Cardiac muscle cell (in vitro differentiated cells and primary cell): ENCODE results near the gene NECTIN1. TPM values are rescaled to one million over a fixed set of nuclear protein-coding genes. Genes with fewer than 3 reads are reported as not detected.

ENCODE experiments used
- DNase-seq, 2 donors: peaks; one replicate each; pipeline versions ENCODE4 v3.0.0 to v3.0.0-alpha.2; 2010 to 2017; ENCODE audit warnings: low read depth in 1 of 2, low spot score in 1 of 2
- H3K27ac ChIP-seq: fragments of 200-600 bp; sonication (generic); 2 replicates; pipeline ENCODE4 v1.5.1; 2016
- H3K27me3 ChIP-seq: fragments of 200-600 bp; sonication (generic); 2 replicates; pipeline ENCODE4 v1.6.0; 2016; ENCODE audit warnings: control low read depth
- H3K36me3 ChIP-seq: fragments of 200-600 bp; sonication (generic); 2 replicates; pipeline ENCODE4 v1.5.1; 2016; ENCODE audit warnings: control low read depth
- H3K4me1 ChIP-seq: fragments of 200-600 bp; sonication (generic); 2 replicates; pipeline ENCODE4 v1.8.1; 2017; ENCODE audit warnings: low read depth, mild to moderate bottlenecking, mixed run types
- H3K4me3 ChIP-seq: fragments of 200-600 bp; sonication (generic); 2 replicates; pipeline ENCODE4 v1.5.1; 2016; ENCODE audit warnings: mild to moderate bottlenecking
- H3K9me3 ChIP-seq: fragments of 200-600 bp; sonication (generic); 2 replicates; pipeline ENCODE4 v1.5.1; 2017; ENCODE audit warnings: low read depth, mild to moderate bottlenecking, control low read depth
- polyA plus RNA-seq: library from polyadenylated mRNA; unstranded; fragments of >200 nt; fragmentation: Nextera tagmentation; extraction: Ambion mirVana; gene quantifications from 2 replicates; pipeline ENCODE4 v1.2.1, GENCODE V29; 2016
- total RNA-seq: library from RNA; depleted of rRNA; stranded (reverse); fragments of >200 nt; gene quantifications from 2 replicates; pipeline ENCODE4 v1.2.3, GENCODE V29; 2016
- TF ChIP-seq, protein P1 (sequence below): IDR thresholded peaks from 2 replicates; pipeline ENCODE4 v1.5.1; 2012; ENCODE audit warnings: low read depth, mild to moderate bottlenecking, low read length

The NECTIN1 gene
- total and polyA plus RNA-seq, 2 experiments from 2014 or later: 5.2 to 9.1 TPM

DNA sequence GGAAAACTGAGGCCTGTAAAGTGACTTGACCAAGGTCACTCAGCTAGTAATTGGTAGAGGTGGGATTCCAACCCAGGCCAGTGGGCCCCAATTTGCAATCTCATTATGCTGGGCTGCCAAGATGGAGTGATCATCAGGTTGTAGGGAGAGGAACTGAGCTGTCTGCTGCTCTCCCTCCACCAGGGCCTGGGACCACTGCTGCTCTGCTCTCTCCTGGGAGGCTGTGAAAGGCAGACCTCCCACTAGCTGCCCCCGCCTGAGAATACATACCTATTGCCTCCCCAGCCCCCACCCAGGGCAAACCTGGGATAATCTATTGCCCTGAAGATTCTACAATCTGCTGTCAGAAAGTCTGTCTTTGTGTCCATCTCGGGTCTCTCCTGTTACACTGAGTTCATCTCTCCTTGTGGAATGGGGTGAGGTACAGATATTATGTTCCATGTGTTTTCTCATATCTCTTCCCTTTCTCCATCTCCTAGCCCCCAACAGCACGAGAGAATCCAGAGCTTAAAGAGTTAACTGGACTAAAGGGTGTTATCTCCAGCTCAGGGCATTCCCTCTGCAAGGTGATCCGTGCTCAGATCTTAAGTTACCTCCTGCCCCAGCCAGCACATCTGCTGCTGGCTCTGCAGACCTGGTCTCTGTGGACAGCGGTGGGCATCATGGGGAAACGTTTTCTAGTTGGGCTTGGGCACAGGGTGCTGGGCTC, 5.6 kb downstream of the NECTIN1 start:
- no peaks in the 10 kb centered on the region for H3K36me3 ChIP-seq
- H3K4me3 ChIP-seq: no peak overlapping the region
- TF ChIP-seq, protein P1, sequence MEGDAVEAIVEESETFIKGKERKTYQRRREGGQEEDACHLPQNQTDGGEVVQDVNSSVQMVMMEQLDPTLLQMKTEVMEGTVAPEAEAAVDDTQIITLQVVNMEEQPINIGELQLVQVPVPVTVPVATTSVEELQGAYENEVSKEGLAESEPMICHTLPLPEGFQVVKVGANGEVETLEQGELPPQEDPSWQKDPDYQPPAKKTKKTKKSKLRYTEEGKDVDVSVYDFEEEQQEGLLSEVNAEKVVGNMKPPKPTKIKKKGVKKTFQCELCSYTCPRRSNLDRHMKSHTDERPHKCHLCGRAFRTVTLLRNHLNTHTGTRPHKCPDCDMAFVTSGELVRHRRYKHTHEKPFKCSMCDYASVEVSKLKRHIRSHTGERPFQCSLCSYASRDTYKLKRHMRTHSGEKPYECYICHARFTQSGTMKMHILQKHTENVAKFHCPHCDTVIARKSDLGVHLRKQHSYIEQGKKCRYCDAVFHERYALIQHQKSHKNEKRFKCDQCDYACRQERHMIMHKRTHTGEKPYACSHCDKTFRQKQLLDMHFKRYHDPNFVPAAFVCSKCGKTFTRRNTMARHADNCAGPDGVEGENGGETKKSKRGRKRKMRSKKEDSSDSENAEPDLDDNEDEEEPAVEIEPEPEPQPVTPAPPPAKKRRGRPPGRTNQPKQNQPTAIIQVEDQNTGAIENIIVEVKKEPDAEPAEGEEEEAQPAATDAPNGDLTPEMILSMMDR: no peak
- H3K27ac ChIP-seq: no peak overlapping the region
- H3K27me3 ChIP-seq: no peaks in the 10 kb centered on the region
- no peak for DNase-seq
- H3K4me1 ChIP-seq: peaks cover 17% of the 10 kb centered on the region
- no peaks in the 10 kb centered on the region for H3K9me3 ChIP-seq

- Histone ChIP-seq H3K27me3 (no peaks in the 10 kb centered on the region), H3K4me3 (no peak overlapping the region), H3K9me3 (no peaks in the 10 kb centered on the region), H3K36me3 (no peaks in the 10 kb centered on the region), H3K27ac (no peak overlapping the region), H3K4me1 (peaks cover 16% of the 10 kb centered on the region)
- DNase-seq: no peak
- TF ChIP-seq, protein P1: no peak
Measured at GRCh38 chr11:119722281-119722794, 6.7 kb downstream of the NECTIN1 start.

GRCh38 chr11:119721129-119722120, 7.6 kb downstream of the NECTIN1 start:
- DNase-seq: peak in 1 of 2 donors; percentile 44
- H3K27me3 ChIP-seq: no peaks in the 10 kb centered on the region
- H3K4me3 ChIP-seq: no peak overlapping the region
- TF ChIP-seq, protein P1: peak; percentile 58
- no peaks in the 10 kb centered on the region for H3K9me3 ChIP-seq
- no peaks in the 10 kb centered on the region for H3K36me3 ChIP-seq
- peaks cover 7% of the 10 kb centered on the region for H3K4me1 ChIP-seq
- H3K27ac ChIP-seq: no peak overlapping the region

- Histone ChIP-seq H3K9me3 (no peaks in the 10 kb centered on the region), H3K36me3 (no peaks in the 10 kb centered on the region), H3K4me1 (peaks cover 6% of the 10 kb centered on the region), H3K4me3 (no peak overlapping the region), H3K27me3 (no peaks in the 10 kb centered on the region), H3K27ac (no peak overlapping the region)
- TF ChIP-seq, protein P1: no peak
- no peak for DNase-seq
Measured at GRCh38 chr11:119720311-119720913, 8.6 kb downstream of the NECTIN1 start.

DNA sequence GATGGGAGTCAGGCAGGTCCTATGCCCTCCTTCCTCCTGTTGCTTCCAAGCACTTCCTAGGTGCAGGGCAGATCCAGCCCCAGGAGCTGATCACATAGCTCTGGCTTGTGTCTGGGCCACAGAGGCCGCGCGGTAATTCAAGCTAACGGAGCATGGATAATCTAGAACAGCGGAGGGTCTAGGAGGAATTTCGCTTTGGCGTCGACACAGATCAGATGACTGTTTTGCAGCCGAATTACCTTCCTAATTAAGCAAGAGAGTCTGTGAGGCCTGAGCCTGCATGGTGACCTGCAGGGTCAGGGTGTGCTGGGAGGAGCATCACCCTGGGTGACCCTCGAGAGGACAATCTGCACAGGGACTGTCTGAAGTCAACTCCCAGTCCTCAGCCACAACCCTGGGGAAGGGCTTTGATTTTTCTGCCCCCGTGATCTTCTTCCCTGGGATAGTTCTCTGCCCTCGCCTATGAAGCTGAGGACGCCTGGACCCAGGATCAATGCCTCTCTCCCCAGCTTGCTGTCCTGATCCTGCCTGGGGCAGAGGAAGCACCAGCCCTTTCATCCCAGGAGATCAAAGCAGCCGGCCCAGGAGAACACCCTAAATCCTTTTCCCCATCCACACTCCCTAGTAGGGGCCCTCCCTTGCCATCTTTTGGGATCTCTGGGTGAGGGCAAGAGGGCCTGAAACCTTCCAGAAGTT, 11.0 kb downstream of the NECTIN1 start:
- H3K4me3 ChIP-seq: no peak overlapping the region
- TF ChIP-seq, protein P1: no peak
- H3K36me3 ChIP-seq: no peaks in the 10 kb centered on the region
- H3K27me3 ChIP-seq: no peaks in the 10 kb centered on the region
- DNase-seq: peak in 1 of 2 donors; percentile 23
- H3K4me1 ChIP-seq: peaks cover 10% of the 10 kb centered on the region
- H3K27ac ChIP-seq: no peak overlapping the region
- no peaks in the 10 kb centered on the region for H3K9me3 ChIP-seq
